ENCODE data around the gene RGP1. TPM values are rescaled to one million over a fixed set of nuclear protein-coding genes. Genes with fewer than 3 reads are reported as not detected.
A peak's percentile ranks its signal among the peaks of the same experiment; 100 is the strongest.

The RGP1 gene
- total RNA-seq, 1 donor from 2014 or later: 10.2 TPM

GRCh38 chr9:35740243-35740642, 8.8 kb upstream of the RGP1 start:
- FAIRE-seq (no peak), DNase-seq (ENCODE audit: low spot score in 2 of 2) (no peak)

- DNase-seq (ENCODE audit: low spot score in 2 of 2) (no peak), FAIRE-seq (no peak)
These were observed 7.3 kb upstream of the RGP1 start for GRCh38 chr9:35741740-35742139.

- DNase-seq (ENCODE audit: low spot score in 2 of 2) (no peak), FAIRE-seq (no peak)
These were observed 5.6 kb upstream of the RGP1 start for GRCh38 chr9:35743452-35743851.

GRCh38 chr9:35743880-35744518, 5.1 kb upstream of the RGP1 start:
- FAIRE-seq (no peak), DNase-seq (ENCODE audit: low spot score in 2 of 2) (no peak)

- FAIRE-seq (no peak), DNase-seq (ENCODE audit: low spot score in 2 of 2) (no peak)
These were observed 3.5 kb upstream of the RGP1 start for GRCh38 chr9:35745569-35745968.

- FAIRE-seq (no peak), DNase-seq (ENCODE audit: low spot score in 2 of 2) (no peak)
These were observed 2.5 kb upstream of the RGP1 start for GRCh38 chr9:35746583-35746982.

- no peak for DNase-seq (ENCODE audit: low spot score in 2 of 2)
- no peak for FAIRE-seq
These were observed 737 bp upstream of the RGP1 start for GRCh38 chr9:35748242-35748857.

- no peak for FAIRE-seq
- no peak for DNase-seq (ENCODE audit: low spot score in 2 of 2)
These were observed 598 bp downstream of the RGP1 start for GRCh38 chr9:35749515-35750255.

GRCh38 chr9:35750256-35750531, 1.1 kb downstream of the RGP1 start:
- FAIRE-seq: no peak
- no peak for DNase-seq (ENCODE audit: low spot score in 2 of 2)

GRCh38 chr9:35753466-35753865, 4.4 kb downstream of the RGP1 start:
- FAIRE-seq: no peak

GRCh38 chr9:35754264-35754663, 5.2 kb downstream of the RGP1 start, which contains the start of gene MSMP:
Gene MSMP, minus strand, starts transcription at chr9:35754276. Its CDS starts 147 bp downstream, at chr9:35754129.
- FAIRE-seq (no peak), DNase-seq (ENCODE audit: low spot score in 2 of 2) (no peak)

More at GRCh38 chr9:35753466-35753865, 4.4 kb downstream of the RGP1 start:
- DNase-seq (ENCODE audit: low spot score in 2 of 2): no peak

GRCh38 chr9:35755071-35755470, 6.0 kb downstream of the RGP1 start:
- FAIRE-seq (no peak), DNase-seq (ENCODE audit: low spot score in 2 of 2) (no peak)

GRCh38 chr9:35756275-35757225, 7.5 kb downstream of the RGP1 start:
- DNase-seq (ENCODE audit: low spot score in 2 of 2): peak; percentile 32 to 41
- no peak for FAIRE-seq

- no peak for FAIRE-seq
- no peak for DNase-seq (ENCODE audit: low spot score in 2 of 2)
These were observed 8.3 kb downstream of the RGP1 start for GRCh38 chr9:35757226-35757891.

GRCh38 chr9:35757892-35758275, 8.8 kb downstream of the RGP1 start:
- FAIRE-seq: no peak
- DNase-seq (ENCODE audit: low spot score in 2 of 2): no peak

- no peak for FAIRE-seq
- DNase-seq (ENCODE audit: low spot score in 2 of 2): no peak
These were observed 9.5 kb downstream of the RGP1 start for GRCh38 chr9:35758475-35759050.

GRCh38 chr9:35759795-35760194, 10.7 kb downstream of the RGP1 start:
- DNase-seq (ENCODE audit: low spot score in 2 of 2) (no peak), FAIRE-seq (no peak)

GRCh38 chr9:35760651-35761050, 11.6 kb downstream of the RGP1 start:
- DNase-seq (ENCODE audit: low spot score in 2 of 2) (no peak), FAIRE-seq (no peak)

GRCh38 chr9:35763181-35763580, 14.1 kb downstream of the RGP1 start:
- DNase-seq (ENCODE audit: low spot score in 2 of 2) (no peak), FAIRE-seq (no peak)

GRCh38 chr9:35763803-35764202, 14.7 kb downstream of the RGP1 start:
- DNase-seq (ENCODE audit: low spot score in 2 of 2): no peak
- no peak for FAIRE-seq

All from frontal cortex (tissue), 4 donors.